ENCODE measurements around the gene STRC.
"Not testable (repeated sequence)": the region's sequence is repeated elsewhere in the genome, so short reads cannot be mapped to it uniquely, and the experiment has no call there.

DNA sequence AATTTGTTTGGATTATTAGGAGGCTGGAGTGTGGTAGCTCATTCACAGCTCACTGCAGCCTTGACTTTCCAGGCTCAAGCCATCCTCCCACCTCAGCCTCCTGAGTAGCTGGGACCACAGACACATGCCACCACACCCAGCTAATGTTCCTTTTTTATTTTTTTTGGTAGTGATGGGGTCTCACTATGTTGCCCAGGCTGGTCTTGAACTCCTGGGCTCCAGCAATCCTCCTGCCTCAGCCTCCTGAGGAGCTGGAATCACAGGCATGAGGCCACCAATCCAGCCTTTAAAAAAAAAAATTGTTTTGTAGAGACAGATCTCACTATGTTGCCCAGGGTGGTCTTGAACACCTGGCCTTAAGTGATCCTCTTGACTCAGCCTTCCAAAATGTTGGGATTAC lies 8.3 kb upstream of the STRC start:
- not testable (repeated sequence) for TF ChIP-seq REST (IDR thresholded peaks at IDR 0.05; ENCODE audit: insufficient replicate concordance, low read depth); GABPA (IDR thresholded peaks at IDR 0.05; ENCODE audit: low read depth); POLR2AphosphoS5 (IDR thresholded peaks at IDR 0.05; ENCODE audit: low read depth); SPI1 (IDR thresholded peaks at IDR 0.05; ENCODE audit: borderline replicate concordance, low read depth)
- TF ChIP-seq, protein P1, sequence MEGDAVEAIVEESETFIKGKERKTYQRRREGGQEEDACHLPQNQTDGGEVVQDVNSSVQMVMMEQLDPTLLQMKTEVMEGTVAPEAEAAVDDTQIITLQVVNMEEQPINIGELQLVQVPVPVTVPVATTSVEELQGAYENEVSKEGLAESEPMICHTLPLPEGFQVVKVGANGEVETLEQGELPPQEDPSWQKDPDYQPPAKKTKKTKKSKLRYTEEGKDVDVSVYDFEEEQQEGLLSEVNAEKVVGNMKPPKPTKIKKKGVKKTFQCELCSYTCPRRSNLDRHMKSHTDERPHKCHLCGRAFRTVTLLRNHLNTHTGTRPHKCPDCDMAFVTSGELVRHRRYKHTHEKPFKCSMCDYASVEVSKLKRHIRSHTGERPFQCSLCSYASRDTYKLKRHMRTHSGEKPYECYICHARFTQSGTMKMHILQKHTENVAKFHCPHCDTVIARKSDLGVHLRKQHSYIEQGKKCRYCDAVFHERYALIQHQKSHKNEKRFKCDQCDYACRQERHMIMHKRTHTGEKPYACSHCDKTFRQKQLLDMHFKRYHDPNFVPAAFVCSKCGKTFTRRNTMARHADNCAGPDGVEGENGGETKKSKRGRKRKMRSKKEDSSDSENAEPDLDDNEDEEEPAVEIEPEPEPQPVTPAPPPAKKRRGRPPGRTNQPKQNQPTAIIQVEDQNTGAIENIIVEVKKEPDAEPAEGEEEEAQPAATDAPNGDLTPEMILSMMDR (IDR thresholded peaks at IDR 0.05; ENCODE audit: insufficient read depth, low read length): not testable (repeated sequence)
